ENCODE results near the gene BACH1. TPM values are rescaled to one million over a fixed set of nuclear protein-coding genes. Genes with fewer than 3 reads are reported as not detected.

Gene BACH1
- total RNA-seq, 2 donors from 2014 or later: 33.2 to 66.9 TPM

DNA sequence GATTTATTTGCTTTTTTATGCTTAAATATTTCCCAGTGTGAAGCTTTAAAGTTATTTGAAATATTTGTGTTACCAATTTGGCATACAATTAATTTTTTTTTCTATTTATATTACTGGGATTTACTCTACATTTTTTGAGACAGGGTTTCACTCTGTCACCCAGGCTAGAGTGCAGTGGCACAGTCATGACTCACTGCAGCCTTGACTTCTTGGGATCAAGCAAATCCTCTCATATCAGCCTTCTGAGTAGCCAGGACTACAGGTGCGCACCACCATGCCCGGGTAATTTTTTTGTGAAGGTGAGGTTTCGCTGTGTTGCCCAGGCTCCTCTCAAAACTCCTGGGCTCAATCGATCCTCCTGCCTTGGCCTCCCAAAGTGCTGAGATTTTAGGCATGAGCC lies 39.5 kb downstream of the BACH1 start:
- intact Hi-C loops (cut with DNase I): no loop called here
- TF ChIP-seq, protein P1, sequence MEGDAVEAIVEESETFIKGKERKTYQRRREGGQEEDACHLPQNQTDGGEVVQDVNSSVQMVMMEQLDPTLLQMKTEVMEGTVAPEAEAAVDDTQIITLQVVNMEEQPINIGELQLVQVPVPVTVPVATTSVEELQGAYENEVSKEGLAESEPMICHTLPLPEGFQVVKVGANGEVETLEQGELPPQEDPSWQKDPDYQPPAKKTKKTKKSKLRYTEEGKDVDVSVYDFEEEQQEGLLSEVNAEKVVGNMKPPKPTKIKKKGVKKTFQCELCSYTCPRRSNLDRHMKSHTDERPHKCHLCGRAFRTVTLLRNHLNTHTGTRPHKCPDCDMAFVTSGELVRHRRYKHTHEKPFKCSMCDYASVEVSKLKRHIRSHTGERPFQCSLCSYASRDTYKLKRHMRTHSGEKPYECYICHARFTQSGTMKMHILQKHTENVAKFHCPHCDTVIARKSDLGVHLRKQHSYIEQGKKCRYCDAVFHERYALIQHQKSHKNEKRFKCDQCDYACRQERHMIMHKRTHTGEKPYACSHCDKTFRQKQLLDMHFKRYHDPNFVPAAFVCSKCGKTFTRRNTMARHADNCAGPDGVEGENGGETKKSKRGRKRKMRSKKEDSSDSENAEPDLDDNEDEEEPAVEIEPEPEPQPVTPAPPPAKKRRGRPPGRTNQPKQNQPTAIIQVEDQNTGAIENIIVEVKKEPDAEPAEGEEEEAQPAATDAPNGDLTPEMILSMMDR (IDR thresholded peaks at IDR 0.05): no peak
- Histone ChIP-seq H3K9me3 (no peaks in the 10 kb centered on the region), H3K9ac (ENCODE audit: low read depth in 2 of 2, low read length in 2 of 2) (no peak overlapping the region), H3K27ac (no peak overlapping the region), H3K27me3 (no peaks in the 10 kb centered on the region), H3K4me3 (no peak overlapping the region), H3K36me3 (no peaks in the 10 kb centered on the region), H3K4me1 (no peaks in the 10 kb centered on the region)
- no peak for DNase-seq

DNA sequence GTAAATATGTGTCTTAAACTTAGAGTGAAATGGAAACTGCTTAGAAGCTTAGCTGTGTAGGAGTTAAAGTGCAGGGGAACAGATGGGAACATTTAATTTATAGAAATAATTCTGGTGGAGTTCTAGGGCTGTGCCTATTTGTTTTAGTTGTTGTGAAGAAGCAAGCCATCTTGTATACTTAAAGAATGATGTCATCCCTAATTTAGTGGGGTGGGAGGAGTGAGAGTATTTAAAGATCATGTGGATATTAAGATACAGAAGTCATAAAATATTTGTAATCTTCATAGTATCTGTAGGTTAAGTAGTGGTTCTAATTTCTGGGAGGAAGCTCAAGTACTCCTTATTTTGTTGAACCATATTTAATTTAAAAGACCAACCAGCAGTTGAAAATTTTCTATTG lies 41.5 kb downstream of the BACH1 start:
- Histone ChIP-seq H3K36me3 (no peaks in the 10 kb centered on the region), H3K4me3 (no peak overlapping the region), H3K9me3 (no peaks in the 10 kb centered on the region), H3K27ac (no peak overlapping the region), H3K4me1 (no peaks in the 10 kb centered on the region), H3K9ac (ENCODE audit: low read depth in 2 of 2, low read length in 2 of 2) (no peak overlapping the region), H3K27me3 (no peaks in the 10 kb centered on the region)
- intact Hi-C loops (cut with DNase I): no loop called here
- no peak for DNase-seq
- TF ChIP-seq, protein P1 (IDR thresholded peaks at IDR 0.05): no peak

DNA sequence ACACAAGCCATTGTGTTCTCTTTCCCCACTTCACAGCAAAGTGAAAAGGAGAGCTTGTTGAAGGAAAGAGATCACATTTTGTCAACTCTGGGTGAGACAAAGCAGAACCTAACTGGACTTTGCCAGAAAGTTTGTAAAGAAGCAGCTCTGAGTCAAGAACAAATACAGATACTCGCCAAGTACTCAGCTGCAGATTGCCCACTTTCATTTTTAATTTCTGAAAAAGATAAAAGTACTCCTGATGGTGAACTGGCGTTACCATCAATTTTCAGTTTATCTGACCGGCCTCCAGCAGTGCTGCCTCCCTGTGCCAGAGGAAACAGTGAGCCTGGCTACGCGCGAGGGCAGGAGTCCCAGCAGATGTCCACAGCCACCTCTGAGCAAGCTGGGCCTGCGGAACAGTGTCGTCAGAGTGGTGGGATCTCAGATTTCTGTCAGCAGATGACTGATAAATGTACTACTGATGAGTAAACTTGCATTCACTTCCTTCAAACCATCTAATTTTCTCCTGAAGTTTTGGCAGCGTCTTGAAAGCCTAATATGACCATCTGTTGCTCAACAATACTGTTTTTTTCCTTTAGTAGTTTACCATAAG lies 43.7 kb downstream of the BACH1 start:
- Histone ChIP-seq H3K27me3 (no peaks in the 10 kb centered on the region), H3K9ac (ENCODE audit: low read depth in 2 of 2, low read length in 2 of 2) (no peak overlapping the region), H3K9me3 (no peaks in the 10 kb centered on the region), H3K36me3 (no peaks in the 10 kb centered on the region), H3K4me1 (no peaks in the 10 kb centered on the region), H3K27ac (peak overlapping the region; percentile 2), H3K4me3 (no peak overlapping the region)
- TF ChIP-seq, protein P1 (IDR thresholded peaks at IDR 0.05): no peak
- intact Hi-C loops (cut with DNase I): no loop called here
- DNase-seq: no peak

DNA sequence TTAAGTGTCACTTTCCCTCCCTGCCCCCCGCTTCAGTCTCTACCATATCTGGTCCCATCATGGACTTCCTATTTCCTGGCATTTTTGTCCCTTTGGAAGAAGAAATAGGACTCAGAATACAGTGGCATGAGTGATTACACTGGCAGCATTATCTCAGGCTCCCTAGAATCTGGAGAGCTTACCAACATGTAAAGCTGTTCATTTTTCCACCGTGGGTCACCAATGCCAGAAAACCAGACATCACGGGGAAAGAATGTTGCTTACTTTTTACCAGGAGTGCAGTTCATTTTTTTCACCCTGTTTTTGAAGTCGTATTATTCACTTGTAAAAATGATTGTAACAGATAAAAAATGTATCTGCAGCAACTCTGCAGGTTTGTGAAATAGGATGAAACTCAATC lies 44.8 kb downstream of the BACH1 start:
- H3K9me3 ChIP-seq: no peaks in the 10 kb centered on the region
- H3K27me3 ChIP-seq: no peaks in the 10 kb centered on the region
- intact Hi-C loops (cut with DNase I): no loop called here
- H3K9ac ChIP-seq (ENCODE audit: low read depth in 2 of 2, low read length in 2 of 2): no peak overlapping the region
- TF ChIP-seq, protein P1 (IDR thresholded peaks at IDR 0.05): no peak
- DNase-seq: no peak
- no peaks in the 10 kb centered on the region for H3K36me3 ChIP-seq
- no peak overlapping the region for H3K4me3 ChIP-seq
- no peaks in the 10 kb centered on the region for H3K4me1 ChIP-seq
- no peak overlapping the region for H3K27ac ChIP-seq

DNA sequence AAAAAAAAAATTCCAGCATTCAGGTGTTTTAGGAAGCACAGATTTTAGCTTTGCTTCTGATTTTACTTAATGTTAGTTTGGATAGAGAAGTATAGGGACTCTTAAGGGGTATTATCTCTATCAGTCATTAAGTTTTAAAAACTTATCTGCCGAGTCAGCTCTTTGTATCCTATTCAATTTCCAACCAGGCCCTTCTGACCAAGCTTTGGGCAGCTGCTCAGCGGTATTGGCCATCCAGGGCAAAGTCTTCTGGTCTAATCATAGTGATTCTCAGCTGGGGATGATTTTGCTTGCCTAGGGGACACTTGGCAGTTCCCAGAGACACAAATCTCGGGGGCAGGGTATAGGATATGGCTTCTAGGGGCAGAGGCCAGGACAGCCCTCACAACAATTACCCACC lies 47.6 kb downstream of the BACH1 start:
- intact Hi-C loops (cut with DNase I): loop anchor here (5.0 kb wide), 1 partner anchor 179 kb away; no protein-coding TSS in a partner anchor
- no peaks in the 10 kb centered on the region for H3K9me3 ChIP-seq
- no peaks in the 10 kb centered on the region for H3K4me1 ChIP-seq

More for the DNA sequence above, 47.6 kb downstream of the BACH1 start:
- H3K36me3 ChIP-seq: no peaks in the 10 kb centered on the region
- no peak overlapping the region for H3K4me3 ChIP-seq
- TF ChIP-seq, protein P1 (IDR thresholded peaks at IDR 0.05): no peak
- H3K27me3 ChIP-seq: no peaks in the 10 kb centered on the region
- H3K9ac ChIP-seq (ENCODE audit: low read depth in 2 of 2, low read length in 2 of 2): no peak overlapping the region
- H3K27ac ChIP-seq: no peak overlapping the region
- no peak for DNase-seq

Data from colonic mucosa (tissue), 4 donors.